ENCODE measurements around the gene FTHL17.

The FTHL17 gene

GRCh38 chrX:31061091-31061490 is 10.8 kb downstream of the FTHL17 start:
- no peak overlapping the region for H3K27ac Mint-ChIP-seq
- no peaks in the 10 kb centered on the region for H3K4me1 Mint-ChIP-seq
- no peak overlapping the region for H3K4me3 Mint-ChIP-seq
- H3K9me3 Mint-ChIP-seq: no peaks in the 10 kb centered on the region
- no peaks in the 10 kb centered on the region for H3K36me3 Mint-ChIP-seq
- H3K27me3 Mint-ChIP-seq: no peaks in the 10 kb centered on the region

GRCh38 chrX:31060016-31060415 is 11.8 kb downstream of the FTHL17 start:
- no peak overlapping the region for H3K27ac Mint-ChIP-seq
- no peaks in the 10 kb centered on the region for H3K36me3 Mint-ChIP-seq
- no peak overlapping the region for H3K4me3 Mint-ChIP-seq
- H3K9me3 Mint-ChIP-seq: peaks cover 5% of the 10 kb centered on the region
- no peaks in the 10 kb centered on the region for H3K4me1 Mint-ChIP-seq
- H3K27me3 Mint-ChIP-seq: no peaks in the 10 kb centered on the region

- Mint-ChIP-seq H3K27ac (no peak overlapping the region), H3K9me3 (peaks cover 5% of the 10 kb centered on the region), H3K4me1 (no peaks in the 10 kb centered on the region), H3K27me3 (no peaks in the 10 kb centered on the region), H3K4me3 (no peak overlapping the region), H3K36me3 (no peaks in the 10 kb centered on the region)
These were observed 13.6 kb downstream of the FTHL17 start for GRCh38 chrX:31058284-31058683.

GRCh38 chrX:31057691-31058090 is 14.2 kb downstream of the FTHL17 start:
- Mint-ChIP-seq H3K27me3 (no peaks in the 10 kb centered on the region), H3K9me3 (peaks cover 5% of the 10 kb centered on the region), H3K4me1 (no peaks in the 10 kb centered on the region), H3K27ac (no peak overlapping the region), H3K36me3 (no peaks in the 10 kb centered on the region), H3K4me3 (no peak overlapping the region)

GRCh38 chrX:31057291-31057690 is 14.6 kb downstream of the FTHL17 start:
- Mint-ChIP-seq H3K9me3 (peaks cover 5% of the 10 kb centered on the region), H3K4me1 (no peaks in the 10 kb centered on the region), H3K36me3 (no peaks in the 10 kb centered on the region), H3K27ac (no peak overlapping the region), H3K27me3 (no peaks in the 10 kb centered on the region), H3K4me3 (no peak overlapping the region)

- H3K36me3 Mint-ChIP-seq: no peaks in the 10 kb centered on the region
- H3K27me3 Mint-ChIP-seq: peaks cover 3% of the 10 kb centered on the region
- no peaks in the 10 kb centered on the region for H3K4me1 Mint-ChIP-seq
- peaks cover 5% of the 10 kb centered on the region for H3K9me3 Mint-ChIP-seq
- H3K27ac Mint-ChIP-seq: no peak overlapping the region
- H3K4me3 Mint-ChIP-seq: no peak overlapping the region
These were observed 18.2 kb downstream of the FTHL17 start for GRCh38 chrX:31053621-31054020.

- Mint-ChIP-seq H3K4me1 (no peaks in the 10 kb centered on the region), H3K27ac (no peak overlapping the region), H3K36me3 (no peaks in the 10 kb centered on the region), H3K27me3 (peaks cover 3% of the 10 kb centered on the region), H3K4me3 (no peak overlapping the region), H3K9me3 (no peaks in the 10 kb centered on the region)
These were observed 32.5 kb downstream of the FTHL17 start for GRCh38 chrX:31039327-31039711.

GRCh38 chrX:31038575-31039326 is 33.1 kb downstream of the FTHL17 start:
- H3K4me1 Mint-ChIP-seq: no peaks in the 10 kb centered on the region
- H3K27me3 Mint-ChIP-seq: peaks cover 3% of the 10 kb centered on the region
- H3K4me3 Mint-ChIP-seq: no peak overlapping the region
- H3K36me3 Mint-ChIP-seq: no peaks in the 10 kb centered on the region
- no peaks in the 10 kb centered on the region for H3K9me3 Mint-ChIP-seq
- H3K27ac Mint-ChIP-seq: no peak overlapping the region

GRCh38 chrX:31036895-31037294 is 34.9 kb downstream of the FTHL17 start:
- no peak overlapping the region for H3K27ac Mint-ChIP-seq
- H3K36me3 Mint-ChIP-seq: no peaks in the 10 kb centered on the region
- H3K27me3 Mint-ChIP-seq: peaks cover 6% of the 10 kb centered on the region
- no peaks in the 10 kb centered on the region for H3K9me3 Mint-ChIP-seq
- no peak overlapping the region for H3K4me3 Mint-ChIP-seq
- H3K4me1 Mint-ChIP-seq: no peaks in the 10 kb centered on the region

GRCh38 chrX:31027351-31027750 is 44.5 kb downstream of the FTHL17 start:
- no peaks in the 10 kb centered on the region for H3K9me3 Mint-ChIP-seq

GRCh38 chrX:31024866-31025265 is 47.0 kb downstream of the FTHL17 start:
- no peaks in the 10 kb centered on the region for H3K4me1 Mint-ChIP-seq
- H3K36me3 Mint-ChIP-seq: no peaks in the 10 kb centered on the region
- no peak overlapping the region for H3K4me3 Mint-ChIP-seq
- peaks cover 4% of the 10 kb centered on the region for H3K27me3 Mint-ChIP-seq
- H3K9me3 Mint-ChIP-seq: no peaks in the 10 kb centered on the region
- no peak overlapping the region for H3K27ac Mint-ChIP-seq

More at GRCh38 chrX:31027351-31027750, 44.5 kb downstream of the FTHL17 start:
- no peaks in the 10 kb centered on the region for H3K4me1 Mint-ChIP-seq
- H3K4me3 Mint-ChIP-seq: no peak overlapping the region
- no peak overlapping the region for H3K27ac Mint-ChIP-seq
- no peaks in the 10 kb centered on the region for H3K36me3 Mint-ChIP-seq
- H3K27me3 Mint-ChIP-seq: peaks cover 5% of the 10 kb centered on the region

- Mint-ChIP-seq H3K4me1 (no peaks in the 10 kb centered on the region), H3K9me3 (no peaks in the 10 kb centered on the region), H3K27me3 (no peaks in the 10 kb centered on the region), H3K4me3 (no peak overlapping the region), H3K27ac (no peak overlapping the region), H3K36me3 (no peaks in the 10 kb centered on the region)
These were observed 50.3 kb downstream of the FTHL17 start for GRCh38 chrX:31021537-31021936.

Data from activated naive CD4-positive, alpha-beta T cell treated with anti-CD3 and anti-CD28 coated beads, Interleukin-2, amount 50 U/mL, for 24 hours (primary cell).